GM06990 (cell line): ENCODE results near the gene ATP13A2.

Experiments used
- DNase-seq: peaks from one replicate; pipeline ENCODE4 v3.0.0-alpha.2; 2011; ENCODE audit not compliant: insufficient read length; ENCODE audit errors: extremely low read depth
- H3K27me3 ChIP-seq: replicated peaks from 2 replicates; pipeline ENCODE4 v1.6.0; 2011; ENCODE audit warnings: low read length; ENCODE audit not compliant: control insufficient read depth, insufficient read depth
- H3K36me3 ChIP-seq: 2 replicates; pipeline ENCODE4 v1.5.1; 2011; ENCODE audit warnings: low read length; ENCODE audit not compliant: control insufficient read depth, insufficient read depth
- H3K4me3 ChIP-seq: replicated peaks from 2 replicates; pipeline ENCODE4 v1.5.1; 2011; ENCODE audit warnings: low read depth, mild to moderate bottlenecking, control low read depth, low read length
- TF ChIP-seq, protein P1 (sequence below): IDR thresholded peaks from 2 replicates; pipeline ENCODE4 v1.5.1; 2011; ENCODE audit warnings: low read length, control low read depth, mild to moderate bottlenecking, inconsistent platforms; ENCODE audit not compliant: insufficient read depth, poor library complexity, severe bottlenecking

Gene ATP13A2

DNA sequence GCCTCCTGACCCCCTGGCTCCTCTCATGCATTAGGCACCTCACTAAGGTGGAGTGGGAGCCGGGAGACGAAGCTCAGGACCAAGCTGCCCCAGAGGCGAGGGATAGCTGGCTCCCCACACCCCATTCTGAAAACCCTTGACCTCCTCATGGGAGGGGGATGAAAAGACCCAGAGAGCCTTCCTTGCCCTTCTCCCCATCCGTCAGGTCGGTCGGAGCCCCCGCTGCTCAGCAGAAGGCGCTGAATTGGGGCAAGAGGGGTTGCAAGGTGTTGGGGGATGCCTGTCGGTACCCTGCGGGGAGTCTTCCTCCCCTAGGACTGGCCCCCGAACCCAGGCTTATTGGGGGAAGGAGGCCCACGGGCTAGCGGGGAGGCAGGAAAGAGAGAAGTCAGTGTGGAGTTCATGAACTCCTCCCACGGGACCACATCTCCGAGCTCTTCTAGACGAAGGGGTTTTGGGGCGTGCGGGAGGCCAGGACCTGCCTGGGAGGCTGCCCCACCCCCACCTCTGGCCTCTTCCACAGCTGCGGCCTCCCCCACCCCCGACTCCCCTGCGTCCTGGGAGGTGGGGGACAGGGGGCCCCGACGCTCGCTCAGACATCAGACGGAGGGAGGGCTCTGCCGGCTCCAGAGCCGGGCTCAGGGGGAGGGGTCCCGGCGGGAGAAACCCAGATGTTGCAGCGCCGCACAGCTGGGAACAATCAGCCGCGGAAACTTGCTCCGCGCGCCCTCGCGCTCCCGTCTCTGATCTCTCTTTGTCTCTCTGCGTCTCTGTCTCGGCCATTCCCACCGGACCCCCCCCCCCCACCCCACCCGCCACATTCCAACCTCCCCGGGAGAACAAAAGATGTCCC lies 32.0 kb downstream of the ATP13A2 start:
- Histone ChIP-seq H3K36me3 (no peaks in the 10 kb centered on the region), H3K27me3 (no peaks in the 10 kb centered on the region; the same call in 1 of the 2 replicates), H3K4me3 (no peak overlapping the region)
- no peak for DNase-seq
- TF ChIP-seq, protein P1, sequence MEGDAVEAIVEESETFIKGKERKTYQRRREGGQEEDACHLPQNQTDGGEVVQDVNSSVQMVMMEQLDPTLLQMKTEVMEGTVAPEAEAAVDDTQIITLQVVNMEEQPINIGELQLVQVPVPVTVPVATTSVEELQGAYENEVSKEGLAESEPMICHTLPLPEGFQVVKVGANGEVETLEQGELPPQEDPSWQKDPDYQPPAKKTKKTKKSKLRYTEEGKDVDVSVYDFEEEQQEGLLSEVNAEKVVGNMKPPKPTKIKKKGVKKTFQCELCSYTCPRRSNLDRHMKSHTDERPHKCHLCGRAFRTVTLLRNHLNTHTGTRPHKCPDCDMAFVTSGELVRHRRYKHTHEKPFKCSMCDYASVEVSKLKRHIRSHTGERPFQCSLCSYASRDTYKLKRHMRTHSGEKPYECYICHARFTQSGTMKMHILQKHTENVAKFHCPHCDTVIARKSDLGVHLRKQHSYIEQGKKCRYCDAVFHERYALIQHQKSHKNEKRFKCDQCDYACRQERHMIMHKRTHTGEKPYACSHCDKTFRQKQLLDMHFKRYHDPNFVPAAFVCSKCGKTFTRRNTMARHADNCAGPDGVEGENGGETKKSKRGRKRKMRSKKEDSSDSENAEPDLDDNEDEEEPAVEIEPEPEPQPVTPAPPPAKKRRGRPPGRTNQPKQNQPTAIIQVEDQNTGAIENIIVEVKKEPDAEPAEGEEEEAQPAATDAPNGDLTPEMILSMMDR, result no peak

DNA sequence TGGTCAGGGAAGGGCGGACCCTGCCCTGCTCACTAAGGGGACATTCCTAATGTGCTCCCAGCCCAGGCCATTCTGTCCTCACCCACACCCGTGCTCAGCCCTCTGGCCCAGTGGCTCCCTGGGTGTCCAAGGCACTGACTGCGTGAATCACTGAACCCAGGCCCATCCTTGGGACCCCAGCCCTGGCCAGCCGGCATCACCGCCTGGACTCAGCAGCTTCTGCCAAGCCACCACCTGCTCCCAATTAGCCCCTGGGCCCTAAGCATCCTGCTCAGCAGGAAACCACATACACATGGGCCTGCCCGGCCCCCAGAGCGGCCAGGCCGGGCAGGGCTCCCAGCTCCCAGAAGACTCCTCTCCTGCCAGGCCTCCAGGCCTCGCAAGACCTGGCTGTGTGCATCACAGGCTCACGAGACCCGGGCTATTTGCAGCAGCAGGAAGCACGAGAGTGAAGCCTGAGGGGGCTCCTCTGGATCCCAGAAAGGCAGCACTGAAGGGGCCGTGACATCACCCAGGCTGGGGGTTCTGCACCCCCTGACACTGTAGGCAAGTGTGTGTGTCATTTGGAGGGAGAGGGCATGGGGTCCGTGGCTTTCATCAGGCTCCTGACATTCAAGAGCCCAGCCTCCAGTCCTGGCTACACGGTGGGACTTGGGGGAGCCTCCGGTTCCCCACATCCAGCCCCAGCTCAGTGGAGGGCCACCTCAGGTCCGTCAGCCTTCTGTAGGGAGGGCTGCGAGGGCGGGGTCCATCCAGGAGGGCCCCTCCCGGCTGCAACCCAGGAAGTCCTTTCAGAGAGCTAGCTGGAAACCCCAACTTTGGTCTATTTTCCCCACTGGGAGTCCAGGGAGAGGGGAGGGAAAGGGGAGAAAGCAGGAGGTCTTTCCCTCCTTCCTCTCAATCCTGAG lies 32.9 kb downstream of the ATP13A2 start:
- Histone ChIP-seq H3K4me3 (no peak overlapping the region), H3K27me3 (no peaks in the 10 kb centered on the region; the same call in 1 of the 2 replicates), H3K36me3 (no peaks in the 10 kb centered on the region)
- TF ChIP-seq, protein P1, result no peak
- no peak for DNase-seq

GRCh38 chr1:16978139-16978538 lies 33.6 kb downstream of the ATP13A2 start:
- Histone ChIP-seq H3K27me3 (no peaks in the 10 kb centered on the region; the same call in 1 of the 2 replicates), H3K4me3 (no peak overlapping the region), H3K36me3 (no peaks in the 10 kb centered on the region)
- DNase-seq, result no peak
- TF ChIP-seq, protein P1, result no peak

- H3K4me3 ChIP-seq, result no peak overlapping the region
- TF ChIP-seq, protein P1, result no peak
- H3K36me3 ChIP-seq, result no peaks in the 10 kb centered on the region
- no peaks in the 10 kb centered on the region; the same call in 1 of the 2 replicates for H3K27me3 ChIP-seq
- DNase-seq, result no peak
These were observed 34.4 kb downstream of the ATP13A2 start for GRCh38 chr1:16977377-16977776.

GRCh38 chr1:16976966-16977365 lies 34.8 kb downstream of the ATP13A2 start:
- no peaks in the 10 kb centered on the region for H3K36me3 ChIP-seq
- no peaks in the 10 kb centered on the region; the same call in 1 of the 2 replicates for H3K27me3 ChIP-seq
- H3K4me3 ChIP-seq, result no peak overlapping the region
- TF ChIP-seq, protein P1, result no peak
- no peak for DNase-seq
